Measurements from ENCODE around the gene EXD3. TPM values are rescaled to one million over a fixed set of nuclear protein-coding genes. Genes with fewer than 3 reads are reported as not detected.

EXD3 gene
- total RNA-seq, 2 experiments from 2014 or later = 20.8 to 27.0 TPM

DNA sequence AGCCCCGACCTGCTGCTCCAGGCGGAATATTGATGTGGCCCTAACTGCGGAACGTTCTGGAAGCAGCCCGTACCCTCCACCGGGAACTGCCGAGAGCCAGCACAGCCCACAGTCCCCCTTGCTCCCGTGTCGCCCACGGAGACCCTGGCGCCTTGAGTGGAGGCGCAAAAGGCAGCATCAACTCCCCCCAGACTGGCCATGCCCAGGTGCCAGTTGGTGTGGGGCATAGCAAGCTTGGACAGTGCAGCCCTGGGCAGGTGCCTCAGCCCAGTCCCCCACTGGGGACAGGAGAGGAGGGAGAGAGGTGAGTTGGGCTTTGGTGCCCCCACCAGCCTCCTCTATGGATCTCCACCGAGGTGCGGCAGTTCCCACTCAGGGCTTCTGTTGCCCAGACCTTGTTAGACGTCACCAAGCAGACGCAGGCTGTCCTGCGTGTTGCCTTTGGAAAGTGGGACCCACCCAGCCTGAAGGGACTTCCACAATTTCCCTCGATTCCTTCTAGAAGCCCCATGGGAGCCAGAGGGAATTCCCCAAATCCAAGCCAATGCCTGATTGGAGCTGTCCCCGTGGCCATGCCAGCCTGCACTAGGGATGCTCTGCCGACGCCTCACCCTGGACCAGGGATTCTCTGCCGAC is 101.1 kb downstream of the EXD3 start:
- Histone ChIP-seq H3K27ac (ENCODE audit: low read depth, low read length, poor library complexity, severe bottlenecking) (no peak overlapping the region), H3K79me2 (ENCODE audit: insufficient read depth, low read depth, low read length) (no peaks in the 10 kb centered on the region), H3K9me3 (ENCODE audit: low read length) (no peaks in the 10 kb centered on the region), H2AFZ (ENCODE audit: low read length) (no peak overlapping the region), H3K36me3 (ENCODE audit: insufficient read depth, low read length) (no peaks in the 10 kb centered on the region), H3K9me2 (ENCODE audit: insufficient read depth, low read length) (no peaks in the 10 kb centered on the region), H3K4me1 (ENCODE audit: insufficient read depth, low read length, poor library complexity, severe bottlenecking) (peaks cover 34% of the 10 kb centered on the region), H3K4me2 (ENCODE audit: low read length) (no peak overlapping the region), H4K20me1 (ENCODE audit: insufficient read depth, low read length) (no peaks in the 10 kb centered on the region), H3K4me3 (ENCODE audit: low read depth, low read length, poor library complexity, severe bottlenecking) (no peak overlapping the region)
- ChIA-PET CTCF (ENCODE audit: unreplicated experiment) (no interaction called here), POLR2A (no interaction called here)
- DNase-seq (ENCODE audit: low spot score) = no peak
- no TSS peak for BruUV-seq (replicated peaks)
- TF ChIP-seq EZH2phosphoT487 (IDR thresholded peaks at IDR 0.05; ENCODE audit: borderline replicate concordance, low read depth, low read length) = no peak
- TF ChIP-seq, protein P1, sequence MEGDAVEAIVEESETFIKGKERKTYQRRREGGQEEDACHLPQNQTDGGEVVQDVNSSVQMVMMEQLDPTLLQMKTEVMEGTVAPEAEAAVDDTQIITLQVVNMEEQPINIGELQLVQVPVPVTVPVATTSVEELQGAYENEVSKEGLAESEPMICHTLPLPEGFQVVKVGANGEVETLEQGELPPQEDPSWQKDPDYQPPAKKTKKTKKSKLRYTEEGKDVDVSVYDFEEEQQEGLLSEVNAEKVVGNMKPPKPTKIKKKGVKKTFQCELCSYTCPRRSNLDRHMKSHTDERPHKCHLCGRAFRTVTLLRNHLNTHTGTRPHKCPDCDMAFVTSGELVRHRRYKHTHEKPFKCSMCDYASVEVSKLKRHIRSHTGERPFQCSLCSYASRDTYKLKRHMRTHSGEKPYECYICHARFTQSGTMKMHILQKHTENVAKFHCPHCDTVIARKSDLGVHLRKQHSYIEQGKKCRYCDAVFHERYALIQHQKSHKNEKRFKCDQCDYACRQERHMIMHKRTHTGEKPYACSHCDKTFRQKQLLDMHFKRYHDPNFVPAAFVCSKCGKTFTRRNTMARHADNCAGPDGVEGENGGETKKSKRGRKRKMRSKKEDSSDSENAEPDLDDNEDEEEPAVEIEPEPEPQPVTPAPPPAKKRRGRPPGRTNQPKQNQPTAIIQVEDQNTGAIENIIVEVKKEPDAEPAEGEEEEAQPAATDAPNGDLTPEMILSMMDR (conservative IDR thresholded peaks at IDR 0.05; ENCODE audit: low read length) = no peak
- intact Hi-C loops (cut with micrococcal nuclease; ENCODE audit: unreplicated experiment) = loop anchor here (10.0 kb wide), 1 partner anchor 93 kb away; no protein-coding TSS in a partner anchor

DNA sequence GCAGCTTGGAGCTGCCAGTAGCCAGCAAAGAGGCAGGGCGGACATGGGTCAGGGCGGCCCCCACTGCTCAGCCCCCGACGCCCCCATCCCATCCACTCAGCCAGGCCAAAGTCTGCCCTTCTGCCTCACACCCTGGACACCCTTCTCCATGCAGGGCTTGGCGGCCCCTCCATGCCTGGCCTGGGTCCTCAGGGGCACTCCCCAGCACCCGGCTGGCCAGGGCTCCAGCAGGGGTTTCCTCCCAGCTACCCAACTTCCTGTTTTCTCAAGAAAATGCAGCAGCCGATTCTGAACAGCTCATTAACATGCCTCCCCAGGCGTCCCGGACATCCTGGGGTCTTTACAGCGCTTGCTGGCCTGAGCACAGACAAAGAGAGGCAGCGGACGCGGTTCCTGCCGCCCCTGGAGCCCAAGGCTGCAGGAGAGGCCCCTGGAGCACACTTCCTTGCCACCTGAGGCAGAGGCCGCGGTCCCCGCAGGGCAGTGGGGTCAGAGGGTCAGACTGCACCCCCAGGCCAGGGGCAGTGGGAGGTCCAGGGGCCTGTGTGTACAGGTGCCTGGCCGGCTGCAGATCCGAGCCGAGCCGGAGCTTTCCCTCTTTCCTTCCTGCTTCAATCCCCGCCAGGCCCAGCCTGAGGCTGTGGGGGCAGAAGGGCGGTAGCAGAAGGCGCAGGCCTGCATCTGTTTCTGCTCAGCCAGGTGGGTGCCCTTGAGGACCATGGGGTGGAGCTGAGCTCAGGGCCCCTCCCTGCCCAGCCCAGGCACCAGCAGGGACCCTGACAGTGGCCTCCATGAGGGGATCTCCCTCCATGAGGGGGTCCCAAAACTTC is 102.2 kb downstream of the EXD3 start:
- Histone ChIP-seq H2AFZ (ENCODE audit: low read length) (peak overlapping the region; percentile 93), H3K4me3 (ENCODE audit: low read depth, low read length, poor library complexity, severe bottlenecking) (peak overlapping the region; percentile 57), H3K79me2 (ENCODE audit: insufficient read depth, low read depth, low read length) (no peaks in the 10 kb centered on the region), H3K4me1 (ENCODE audit: insufficient read depth, low read length, poor library complexity, severe bottlenecking) (peaks cover 37% of the 10 kb centered on the region), H3K27ac (ENCODE audit: low read depth, low read length, poor library complexity, severe bottlenecking) (peak overlapping the region; percentile 73), H3K9me2 (ENCODE audit: insufficient read depth, low read length) (no peaks in the 10 kb centered on the region), H3K36me3 (ENCODE audit: insufficient read depth, low read length) (no peaks in the 10 kb centered on the region), H4K20me1 (ENCODE audit: insufficient read depth, low read length) (no peaks in the 10 kb centered on the region), H3K9me3 (ENCODE audit: low read length) (no peaks in the 10 kb centered on the region), H3K4me2 (ENCODE audit: low read length) (peak overlapping the region; percentile 68)
- peak; percentile 93 for DNase-seq (ENCODE audit: low spot score)
- intact Hi-C loops (cut with micrococcal nuclease; ENCODE audit: unreplicated experiment) = loop anchor here (10.0 kb wide), 1 partner anchor 94 kb away; no protein-coding TSS in a partner anchor
- TF ChIP-seq, protein P1 (conservative IDR thresholded peaks at IDR 0.05; ENCODE audit: low read length) = no peak
- TF ChIP-seq EZH2phosphoT487 (IDR thresholded peaks at IDR 0.05; ENCODE audit: borderline replicate concordance, low read depth, low read length) = no peak
- ChIA-PET POLR2A (interaction anchor here (0.6 to 1.0 kb wide), 4 partner anchors 43 to 319 kb away, joined by 3 to 4 read pairs (median 3); partner anchors contain the start of genes SAPCD2 and TOR4A), CTCF (ENCODE audit: unreplicated experiment) (no interaction called here)
- BruUV-seq (replicated peaks) = no TSS peak
